Left lobe of liver (tissue), 2 donors: ENCODE measurements around the gene AASS. TPM values are rescaled to one million over a fixed set of nuclear protein-coding genes. Genes with fewer than 3 reads are reported as not detected.

Source experiments
- ATAC-seq: fragments of 200-7000 bp; cut with Tn5 transposase; one replicate; pipeline ENCODE4 v1.9.1; 2020; ENCODE audit warnings: mild to moderate bottlenecking, moderate library complexity
- DNase-seq: peaks from one replicate; pipeline ENCODE4 v3.0.0-alpha.2; 2020; ENCODE audit warnings: low spot score
- total RNA-seq: library from RNA; stranded (reverse); gene quantifications from one replicate; pipeline ENCODE4 v1.2.1, GENCODE V29; 2021
- donor health status: DM: no; HTN: no; CAD: no; lungs with moderate emphysema.
- donor health status: DM: no; HTN: yes; CAD: no.

The AASS gene
- total RNA-seq, 1 donor from 2014 or later: 84.2 TPM

- no peak for DNase-seq
These were observed 20.3 kb downstream of the AASS start for GRCh38 chr7:122123746-122124145.

GRCh38 chr7:122118757-122119156 is 25.3 kb downstream of the AASS start:
- no peak for ATAC-seq
- no peak for DNase-seq

More at GRCh38 chr7:122123746-122124145, 20.3 kb downstream of the AASS start:
- peak; percentile 21 for ATAC-seq

- no peak for DNase-seq
These were observed 41.0 kb downstream of the AASS start for GRCh38 chr7:122103064-122103463.

GRCh38 chr7:122100021-122100420 is 44.0 kb downstream of the AASS start:
- DNase-seq: no peak
- ATAC-seq: peak; percentile 17

More at GRCh38 chr7:122103064-122103463, 41.0 kb downstream of the AASS start:
- ATAC-seq: no peak

- DNase-seq: no peak
- ATAC-seq: no peak
These were observed 48.4 kb downstream of the AASS start for GRCh38 chr7:122095642-122096041.

- no peak for ATAC-seq
- DNase-seq: no peak
These were observed 49.5 kb downstream of the AASS start for GRCh38 chr7:122094549-122094948.

GRCh38 chr7:122092964-122093797 is 50.9 kb downstream of the AASS start:
- ATAC-seq (peak; percentile 85), DNase-seq (peak; percentile 57)

GRCh38 chr7:122082670-122083069 is 61.4 kb downstream of the AASS start:
- ATAC-seq: no peak
- no peak for DNase-seq

- ATAC-seq (no peak), DNase-seq (no peak)
These were observed 61.9 kb downstream of the AASS start for GRCh38 chr7:122082160-122082559.

- DNase-seq: no peak
- no peak for ATAC-seq
These were observed 70.4 kb downstream of the AASS start for GRCh38 chr7:122073635-122074034.

- ATAC-seq (no peak), DNase-seq (no peak)
These were observed 71.0 kb downstream of the AASS start for GRCh38 chr7:122072924-122073599.

GRCh38 chr7:122072272-122072671 is 71.8 kb downstream of the AASS start:
- ATAC-seq: no peak

GRCh38 chr7:122070834-122071233 is 73.2 kb downstream of the AASS start:
- DNase-seq: no peak
- ATAC-seq: no peak

More at GRCh38 chr7:122072272-122072671, 71.8 kb downstream of the AASS start:
- DNase-seq: no peak

GRCh38 chr7:122070062-122070461 is 74.0 kb downstream of the AASS start:
- DNase-seq (no peak), ATAC-seq (no peak)

GRCh38 chr7:122068999-122069398 is 75.0 kb downstream of the AASS start:
- ATAC-seq: peak; percentile 42
- DNase-seq: no peak

- ATAC-seq (no peak), DNase-seq (no peak)
These were observed 76.0 kb downstream of the AASS start for GRCh38 chr7:122068046-122068445.

GRCh38 chr7:122067077-122067476 is 77.0 kb downstream of the AASS start:
- ATAC-seq (no peak), DNase-seq (no peak)

GRCh38 chr7:122064971-122065370 is 79.1 kb downstream of the AASS start:
- ATAC-seq: no peak
- no peak for DNase-seq

GRCh38 chr7:122063146-122063545 is 80.9 kb downstream of the AASS start:
- ATAC-seq (no peak), DNase-seq (no peak)

- ATAC-seq: no peak
- DNase-seq: no peak
These were observed 84.5 kb downstream of the AASS start for GRCh38 chr7:122059542-122059941.

- ATAC-seq: no peak
These were observed 87.1 kb downstream of the AASS start for GRCh38 chr7:122056977-122057376.

GRCh38 chr7:122055073-122055472 is 89.0 kb downstream of the AASS start:
- DNase-seq (no peak), ATAC-seq (no peak)

More at GRCh38 chr7:122056977-122057376, 87.1 kb downstream of the AASS start:
- no peak for DNase-seq
